Epithelial cell of esophagus (primary cell): ENCODE measurements around the gene TBX15.

ENCODE experiments used
- DNase-seq: peaks from one replicate; pipeline ENCODE4 v3.0.0; 2010; ENCODE audit warnings: low read depth
- H3K4me3 ChIP-seq: 2 replicates; pipeline ENCODE4 v1.5.1; 2011; ENCODE audit warnings: mild to moderate bottlenecking, low read length, control low read depth
- TF ChIP-seq, protein P1 (sequence below): IDR thresholded peaks from 2 replicates; pipeline ENCODE4 v1.5.1; 2011; ENCODE audit warnings: low read depth, mild to moderate bottlenecking, low read length, control low read depth, inconsistent platforms; ENCODE audit not compliant: insufficient read depth; ENCODE audit errors: missing control alignments

The TBX15 gene

GRCh38 chr1:118902711-118903191 is 85.4 kb downstream of the TBX15 start:
- DNase-seq, result no peak
- TF ChIP-seq, protein P1, sequence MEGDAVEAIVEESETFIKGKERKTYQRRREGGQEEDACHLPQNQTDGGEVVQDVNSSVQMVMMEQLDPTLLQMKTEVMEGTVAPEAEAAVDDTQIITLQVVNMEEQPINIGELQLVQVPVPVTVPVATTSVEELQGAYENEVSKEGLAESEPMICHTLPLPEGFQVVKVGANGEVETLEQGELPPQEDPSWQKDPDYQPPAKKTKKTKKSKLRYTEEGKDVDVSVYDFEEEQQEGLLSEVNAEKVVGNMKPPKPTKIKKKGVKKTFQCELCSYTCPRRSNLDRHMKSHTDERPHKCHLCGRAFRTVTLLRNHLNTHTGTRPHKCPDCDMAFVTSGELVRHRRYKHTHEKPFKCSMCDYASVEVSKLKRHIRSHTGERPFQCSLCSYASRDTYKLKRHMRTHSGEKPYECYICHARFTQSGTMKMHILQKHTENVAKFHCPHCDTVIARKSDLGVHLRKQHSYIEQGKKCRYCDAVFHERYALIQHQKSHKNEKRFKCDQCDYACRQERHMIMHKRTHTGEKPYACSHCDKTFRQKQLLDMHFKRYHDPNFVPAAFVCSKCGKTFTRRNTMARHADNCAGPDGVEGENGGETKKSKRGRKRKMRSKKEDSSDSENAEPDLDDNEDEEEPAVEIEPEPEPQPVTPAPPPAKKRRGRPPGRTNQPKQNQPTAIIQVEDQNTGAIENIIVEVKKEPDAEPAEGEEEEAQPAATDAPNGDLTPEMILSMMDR, result no peak
- no peak overlapping the region for H3K4me3 ChIP-seq

DNA sequence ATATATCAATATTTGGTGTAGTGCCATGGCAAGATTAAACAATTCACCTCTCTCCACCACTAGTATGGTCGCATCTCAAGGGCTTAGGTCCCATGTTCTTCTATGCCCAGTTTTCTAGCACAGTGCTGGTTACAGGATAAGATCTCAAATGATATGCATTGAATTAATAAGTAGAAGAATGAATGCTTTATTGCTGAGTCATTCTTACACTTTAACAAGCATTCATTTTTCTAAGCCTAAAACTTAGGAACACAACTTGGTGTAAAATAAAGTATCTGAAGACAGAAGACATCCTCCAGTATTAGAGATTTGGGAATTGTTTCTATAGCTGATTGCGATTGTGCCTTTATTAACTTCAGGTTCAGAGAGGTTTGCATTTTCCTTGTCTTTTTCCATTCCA is 85.8 kb downstream of the TBX15 start:
- H3K4me3 ChIP-seq, result no peak overlapping the region
- no peak for DNase-seq
- TF ChIP-seq, protein P1, result no peak

DNA sequence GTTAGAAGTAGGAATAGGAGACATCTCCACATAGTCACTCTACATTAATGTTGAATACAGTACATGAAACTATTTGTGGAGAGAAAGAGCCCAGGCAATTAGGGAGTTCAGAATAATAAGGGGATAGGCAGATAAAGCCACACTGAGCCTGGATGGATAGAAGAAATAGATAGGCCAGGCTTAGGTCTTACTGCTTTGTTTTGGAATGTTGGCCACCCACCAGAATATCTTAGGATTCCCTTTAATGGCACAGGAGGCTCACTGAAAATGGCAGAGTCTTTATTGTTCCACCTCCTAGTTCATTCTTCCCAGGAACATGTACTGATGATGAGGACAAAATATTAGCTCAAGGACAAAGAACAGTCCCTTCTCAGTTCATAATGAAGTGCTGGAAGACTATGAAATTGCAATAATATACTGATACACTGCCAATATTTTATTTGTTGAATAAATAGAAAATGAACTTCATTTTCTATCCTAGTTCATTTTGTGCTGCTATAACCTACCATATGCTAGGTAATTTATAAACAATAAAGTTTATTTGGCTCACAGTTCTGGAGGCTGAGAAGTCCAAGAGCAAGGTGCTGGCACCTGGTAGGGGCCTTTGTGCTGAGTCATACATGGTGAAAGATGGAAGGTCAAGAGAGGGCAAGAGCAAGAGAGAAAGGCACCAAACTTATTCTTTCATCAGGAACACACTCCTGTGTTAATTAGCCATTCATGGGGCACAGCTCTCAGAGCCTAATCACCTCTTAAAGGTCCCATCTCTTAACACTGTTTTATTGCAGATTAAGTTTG is 87.3 kb downstream of the TBX15 start:
- TF ChIP-seq, protein P1, result no peak
- no peak for DNase-seq
- no peak overlapping the region for H3K4me3 ChIP-seq

GRCh38 chr1:118899340-118899739 is 88.8 kb downstream of the TBX15 start:
- H3K4me3 ChIP-seq, result no peak overlapping the region
- no peak for DNase-seq
- TF ChIP-seq, protein P1, result no peak

GRCh38 chr1:118898712-118899111 is 89.4 kb downstream of the TBX15 start:
- H3K4me3 ChIP-seq, result no peak overlapping the region
- no peak for DNase-seq
- TF ChIP-seq, protein P1, result no peak

- no peak for DNase-seq
- TF ChIP-seq, protein P1, result no peak
- no peak overlapping the region for H3K4me3 ChIP-seq
These were observed 91.7 kb downstream of the TBX15 start for GRCh38 chr1:118896416-118896815.

DNA sequence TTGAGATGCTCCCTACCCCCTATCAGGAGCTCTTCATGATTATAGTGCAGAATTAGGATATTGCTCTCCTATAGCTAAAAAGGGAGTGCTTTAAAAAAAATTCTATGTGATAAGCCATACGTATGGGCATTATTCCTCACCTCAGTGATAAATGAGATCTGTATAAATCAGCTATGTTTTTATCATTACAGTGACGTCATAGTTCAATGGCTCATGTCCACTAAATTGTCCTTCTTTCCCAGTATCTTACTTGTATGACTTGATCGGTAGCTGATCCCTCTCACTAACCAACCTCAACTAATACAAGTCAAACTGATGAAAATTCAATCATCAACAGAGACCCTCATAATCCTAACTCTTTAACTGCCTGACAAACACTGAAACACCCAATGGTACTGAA is 93.3 kb downstream of the TBX15 start:
- TF ChIP-seq, protein P1, result no peak
- DNase-seq, result no peak
- no peak overlapping the region for H3K4me3 ChIP-seq
